ENCODE measurements around the gene CPA2. TPM values are rescaled to one million over a fixed set of nuclear protein-coding genes. Genes with fewer than 3 reads are reported as not detected.
"Not testable (repeated sequence)": the region's sequence is repeated elsewhere in the genome, so short reads cannot be mapped to it uniquely, and the experiment has no call there.

The CPA2 gene
- total and polyA plus RNA-seq, 2 donors: 0.14 to 0.71 TPM

DNA sequence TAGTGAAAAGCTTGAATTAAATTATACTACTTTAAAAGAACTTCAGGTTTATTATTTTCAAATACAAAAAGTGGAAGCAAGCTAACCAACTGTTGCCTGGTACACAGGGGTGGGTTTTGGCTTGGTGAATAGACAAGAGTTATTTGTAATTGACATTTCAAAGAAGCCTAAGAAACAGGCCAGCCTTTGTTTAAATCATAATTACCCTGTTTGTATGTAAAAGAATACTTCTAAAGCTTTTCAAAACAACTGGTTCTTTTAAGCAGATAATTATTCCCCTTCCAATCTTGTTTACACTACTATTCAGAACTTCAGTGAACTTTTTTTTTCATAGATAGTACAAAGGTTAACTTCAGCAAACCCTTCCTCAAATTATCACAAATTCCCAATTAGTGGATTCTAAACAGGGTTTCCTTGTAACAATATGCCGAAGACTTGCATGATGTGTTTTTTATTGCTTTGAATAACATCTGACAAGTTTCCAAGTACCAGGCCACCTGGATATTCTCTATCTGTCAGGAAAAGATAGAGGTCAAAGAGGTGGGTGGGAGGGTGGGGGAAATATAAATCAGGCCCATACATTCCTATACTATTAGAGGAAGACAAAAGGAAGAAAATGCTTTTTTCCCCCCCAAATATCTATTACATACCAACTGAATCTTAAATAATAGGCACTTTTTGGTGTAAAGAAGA lies 38.6 kb upstream of the CPA2 start:
- WGBS: 96% methylated on average over 1 of the region's 1 CpG
- no peaks in the 10 kb centered on the region for H3K36me3 ChIP-seq (ENCODE audit: control insufficient read depth in 2 of 2, insufficient read depth in 2 of 2, low read length in 1 of 2)
- H3K27me3 ChIP-seq (ENCODE audit: control insufficient read depth in 2 of 2, insufficient read depth in 1 of 2, low read length in 1 of 2): no peaks in the 10 kb centered on the region
- no peak for DNase-seq (ENCODE audit: low read depth in 6 of 9, low spot score in 9 of 9)
- H3K4me3 ChIP-seq (ENCODE audit: low read length in 2 of 2): no peak overlapping the region
- no peaks in the 10 kb centered on the region for H3K4me1 ChIP-seq (ENCODE audit: control insufficient read depth in 2 of 2, insufficient read depth in 2 of 2, low read length in 2 of 2)
- H3K27ac ChIP-seq (ENCODE audit: low read depth in 1 of 2, low read length in 1 of 2): no peak overlapping the region
- no peaks in the 10 kb centered on the region for H3K9me3 ChIP-seq (ENCODE audit: control insufficient read depth in 2 of 2, insufficient read depth in 1 of 2, low read length in 1 of 2)

- 93% methylated on average over 7 of the region's 7 CpGs for WGBS
Measured at GRCh38 chr7:130228840-130229502, 37.7 kb upstream of the CPA2 start.

GRCh38 chr7:130229981-130230380 lies 36.7 kb upstream of the CPA2 start:
- not testable (repeated sequence) for H3K4me1 ChIP-seq (ENCODE audit: control insufficient read depth in 2 of 2, insufficient read depth in 2 of 2, low read length in 2 of 2); H3K27me3 ChIP-seq (ENCODE audit: control insufficient read depth in 2 of 2, insufficient read depth in 1 of 2, low read length in 1 of 2); DNase-seq (ENCODE audit: low read depth in 6 of 9, low spot score in 9 of 9); H3K9me3 ChIP-seq (ENCODE audit: control insufficient read depth in 2 of 2, insufficient read depth in 1 of 2, low read length in 1 of 2); H3K27ac ChIP-seq (ENCODE audit: low read depth in 1 of 2, low read length in 1 of 2); H3K36me3 ChIP-seq (ENCODE audit: control insufficient read depth in 2 of 2, insufficient read depth in 2 of 2, low read length in 1 of 2); H3K4me3 ChIP-seq (ENCODE audit: low read length in 2 of 2)
- WGBS: 92% methylated on average over 25 of the region's 28 CpGs

More at GRCh38 chr7:130228840-130229502, 37.7 kb upstream of the CPA2 start:
- H3K4me1 ChIP-seq (ENCODE audit: control insufficient read depth in 2 of 2, insufficient read depth in 2 of 2, low read length in 2 of 2): no peaks in the 10 kb centered on the region
- no peak for DNase-seq (ENCODE audit: low read depth in 6 of 9, low spot score in 9 of 9)
- no peak overlapping the region for H3K4me3 ChIP-seq (ENCODE audit: low read length in 2 of 2)
- H3K27me3 ChIP-seq (ENCODE audit: control insufficient read depth in 2 of 2, insufficient read depth in 1 of 2, low read length in 1 of 2): no peaks in the 10 kb centered on the region
- no peak overlapping the region for H3K27ac ChIP-seq (ENCODE audit: low read depth in 1 of 2, low read length in 1 of 2)
- no peaks in the 10 kb centered on the region for H3K36me3 ChIP-seq (ENCODE audit: control insufficient read depth in 2 of 2, insufficient read depth in 2 of 2, low read length in 1 of 2)
- H3K9me3 ChIP-seq (ENCODE audit: control insufficient read depth in 2 of 2, insufficient read depth in 1 of 2, low read length in 1 of 2): no peaks in the 10 kb centered on the region

DNA sequence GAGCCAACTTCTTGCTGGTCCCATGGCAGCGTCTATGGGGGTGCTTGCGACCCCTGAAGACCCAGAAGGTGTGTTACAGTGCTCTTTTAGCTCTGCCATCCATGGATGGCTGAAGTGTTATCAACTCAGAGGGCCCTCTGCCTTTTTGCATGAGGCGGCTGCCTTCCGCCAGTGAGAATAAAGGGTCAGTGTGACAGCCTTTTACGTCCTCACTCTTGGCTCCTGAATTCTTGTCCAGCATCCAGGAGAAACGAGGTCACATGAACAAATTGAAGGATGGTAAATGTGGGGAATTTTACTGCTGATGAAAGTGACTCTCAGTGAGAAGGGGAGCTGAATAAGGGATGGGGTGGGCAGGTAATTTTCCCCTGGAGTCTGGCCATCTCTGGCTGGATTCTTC lies 34.9 kb upstream of the CPA2 start:
- Histone ChIP-seq H3K27ac (ENCODE audit: low read depth in 1 of 2, low read length in 1 of 2) (no peak overlapping the region), H3K27me3 (ENCODE audit: control insufficient read depth in 2 of 2, insufficient read depth in 1 of 2, low read length in 1 of 2) (no peaks in the 10 kb centered on the region), H3K9me3 (ENCODE audit: control insufficient read depth in 2 of 2, insufficient read depth in 1 of 2, low read length in 1 of 2) (no peaks in the 10 kb centered on the region), H3K36me3 (ENCODE audit: control insufficient read depth in 2 of 2, insufficient read depth in 2 of 2, low read length in 1 of 2) (no peaks in the 10 kb centered on the region), H3K4me3 (ENCODE audit: low read length in 2 of 2) (no peak overlapping the region), H3K4me1 (ENCODE audit: control insufficient read depth in 2 of 2, insufficient read depth in 2 of 2, low read length in 2 of 2) (no peaks in the 10 kb centered on the region)
- WGBS: 95% methylated on average over 6 of the region's 6 CpGs
- DNase-seq (ENCODE audit: low read depth in 6 of 9, low spot score in 9 of 9): no peak

- no peak overlapping the region for H3K4me3 ChIP-seq (ENCODE audit: low read length in 2 of 2)
- H3K36me3 ChIP-seq (ENCODE audit: control insufficient read depth in 2 of 2, insufficient read depth in 2 of 2, low read length in 1 of 2): no peaks in the 10 kb centered on the region
- DNase-seq (ENCODE audit: low read depth in 6 of 9, low spot score in 9 of 9): no peak
- no peaks in the 10 kb centered on the region for H3K27me3 ChIP-seq (ENCODE audit: control insufficient read depth in 2 of 2, insufficient read depth in 1 of 2, low read length in 1 of 2)
- WGBS: 98% methylated on average over 2 of the region's 2 CpGs
- no peaks in the 10 kb centered on the region for H3K9me3 ChIP-seq (ENCODE audit: control insufficient read depth in 2 of 2, insufficient read depth in 1 of 2, low read length in 1 of 2)
- H3K4me1 ChIP-seq (ENCODE audit: control insufficient read depth in 2 of 2, insufficient read depth in 2 of 2, low read length in 2 of 2): no peaks in the 10 kb centered on the region
- H3K27ac ChIP-seq (ENCODE audit: low read depth in 1 of 2, low read length in 1 of 2): no peak overlapping the region
Measured at GRCh38 chr7:130232209-130232608, 34.5 kb upstream of the CPA2 start.

- Histone ChIP-seq H3K4me1 (ENCODE audit: control insufficient read depth in 2 of 2, insufficient read depth in 2 of 2, low read length in 2 of 2) (no peaks in the 10 kb centered on the region), H3K9me3 (ENCODE audit: control insufficient read depth in 2 of 2, insufficient read depth in 1 of 2, low read length in 1 of 2) (no peaks in the 10 kb centered on the region), H3K27ac (ENCODE audit: low read depth in 1 of 2, low read length in 1 of 2) (no peak overlapping the region), H3K27me3 (ENCODE audit: control insufficient read depth in 2 of 2, insufficient read depth in 1 of 2, low read length in 1 of 2) (no peaks in the 10 kb centered on the region), H3K4me3 (ENCODE audit: low read length in 2 of 2) (no peak overlapping the region), H3K36me3 (ENCODE audit: control insufficient read depth in 2 of 2, insufficient read depth in 2 of 2, low read length in 1 of 2) (no peaks in the 10 kb centered on the region)
- 95% methylated on average over 2 of the region's 2 CpGs for WGBS
- no peak for DNase-seq (ENCODE audit: low read depth in 6 of 9, low spot score in 9 of 9)
Measured at GRCh38 chr7:130234078-130234477, 32.6 kb upstream of the CPA2 start.

DNA sequence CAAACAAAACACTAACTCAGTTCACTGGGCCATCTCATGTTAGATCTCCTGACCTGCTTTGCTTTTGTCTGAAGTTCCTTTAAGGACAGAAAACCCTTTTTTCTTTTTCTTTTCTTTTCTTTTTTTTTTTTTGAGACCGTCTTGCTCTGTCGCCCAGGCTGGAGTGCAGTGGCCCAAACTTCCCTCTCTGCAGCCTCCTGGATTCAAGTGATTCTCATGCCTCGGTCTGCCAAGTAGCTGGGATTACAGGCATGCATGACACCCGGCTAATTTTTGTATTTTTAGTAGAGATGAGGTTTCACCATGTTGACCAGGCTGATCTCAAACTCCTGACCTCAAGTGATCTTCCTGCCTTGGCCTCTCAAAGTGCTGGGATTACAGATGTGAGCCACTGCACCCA lies 30.3 kb upstream of the CPA2 start:
- not testable (repeated sequence) for H3K4me1 ChIP-seq (ENCODE audit: control insufficient read depth in 2 of 2, insufficient read depth in 2 of 2, low read length in 2 of 2); H3K27me3 ChIP-seq (ENCODE audit: control insufficient read depth in 2 of 2, insufficient read depth in 1 of 2, low read length in 1 of 2); H3K27ac ChIP-seq (ENCODE audit: low read depth in 1 of 2, low read length in 1 of 2); H3K9me3 ChIP-seq (ENCODE audit: control insufficient read depth in 2 of 2, insufficient read depth in 1 of 2, low read length in 1 of 2); H3K4me3 ChIP-seq (ENCODE audit: low read length in 2 of 2); H3K36me3 ChIP-seq (ENCODE audit: control insufficient read depth in 2 of 2, insufficient read depth in 2 of 2, low read length in 1 of 2); DNase-seq (ENCODE audit: low read depth in 6 of 9, low spot score in 9 of 9)
- 91% methylated on average over 4 of the region's 4 CpGs for WGBS

GRCh38 chr7:130240240-130240639 lies 26.4 kb upstream of the CPA2 start:
- no peak overlapping the region for H3K4me3 ChIP-seq (ENCODE audit: low read length in 2 of 2)
- WGBS: 99% methylated on average over 1 of the region's 1 CpG

GRCh38 chr7:130242198-130243014 lies 24.3 kb upstream of the CPA2 start:
- Histone ChIP-seq H3K27ac (ENCODE audit: low read depth in 1 of 2, low read length in 1 of 2) (no peak overlapping the region), H3K4me3 (ENCODE audit: low read length in 2 of 2) (no peak overlapping the region), H3K27me3 (ENCODE audit: control insufficient read depth in 2 of 2, insufficient read depth in 1 of 2, low read length in 1 of 2) (no peaks in the 10 kb centered on the region), H3K4me1 (ENCODE audit: control insufficient read depth in 2 of 2, insufficient read depth in 2 of 2, low read length in 2 of 2) (no peaks in the 10 kb centered on the region), H3K9me3 (ENCODE audit: control insufficient read depth in 2 of 2, insufficient read depth in 1 of 2, low read length in 1 of 2) (peaks cover 0 to 5% of the 10 kb centered on the region in 2 donors), H3K36me3 (ENCODE audit: control insufficient read depth in 2 of 2, insufficient read depth in 2 of 2, low read length in 1 of 2) (no peaks in the 10 kb centered on the region)
- WGBS: 41% methylated on average over 5 of the region's 5 CpGs
- peak in 8 of 9 donors; percentile 14 to 69 (median 48) for DNase-seq (ENCODE audit: low read depth in 6 of 9, low spot score in 9 of 9)

More at GRCh38 chr7:130240240-130240639, 26.4 kb upstream of the CPA2 start:
- no peaks in the 10 kb centered on the region for H3K36me3 ChIP-seq (ENCODE audit: control insufficient read depth in 2 of 2, insufficient read depth in 2 of 2, low read length in 1 of 2)
- H3K27ac ChIP-seq (ENCODE audit: low read depth in 1 of 2, low read length in 1 of 2): no peak overlapping the region
- H3K27me3 ChIP-seq (ENCODE audit: control insufficient read depth in 2 of 2, insufficient read depth in 1 of 2, low read length in 1 of 2): no peaks in the 10 kb centered on the region
- H3K4me1 ChIP-seq (ENCODE audit: control insufficient read depth in 2 of 2, insufficient read depth in 2 of 2, low read length in 2 of 2): no peaks in the 10 kb centered on the region
- no peak for DNase-seq (ENCODE audit: low read depth in 6 of 9, low spot score in 9 of 9)
- H3K9me3 ChIP-seq (ENCODE audit: control insufficient read depth in 2 of 2, insufficient read depth in 1 of 2, low read length in 1 of 2): no peaks in the 10 kb centered on the region
